Measurements from ENCODE around the gene SELENOT. TPM values are rescaled to one million over a fixed set of nuclear protein-coding genes. Genes with fewer than 3 reads are reported as not detected.

SELENOT gene
- total RNA-seq, 1 donor from 2014 or later: 70.3 TPM

DNA sequence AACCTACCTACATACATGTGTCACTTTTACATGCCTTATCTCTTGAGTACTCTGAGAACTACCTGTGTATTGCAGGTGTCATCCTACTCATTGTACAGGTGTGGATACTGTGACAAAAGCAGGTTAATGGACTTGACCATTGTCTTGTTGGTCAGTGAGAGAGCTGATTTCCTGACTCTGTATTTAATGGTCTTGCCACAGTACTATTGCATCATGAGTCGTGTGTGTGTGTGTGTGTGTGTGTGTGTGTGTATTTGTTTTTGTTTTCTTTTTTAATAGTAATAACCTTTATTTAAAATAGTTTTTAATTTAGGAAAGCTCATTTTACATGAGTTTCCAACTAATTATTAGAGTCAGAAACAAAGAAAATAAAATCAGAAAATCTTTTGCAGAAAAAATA is 7.7 kb downstream of the SELENOT start:
- peaks cover 82% of the 10 kb centered on the region for H3K4me1 ChIP-seq
- no peak for DNase-seq
- intact Hi-C loops (cut with micrococcal nuclease): no loop called here

DNA sequence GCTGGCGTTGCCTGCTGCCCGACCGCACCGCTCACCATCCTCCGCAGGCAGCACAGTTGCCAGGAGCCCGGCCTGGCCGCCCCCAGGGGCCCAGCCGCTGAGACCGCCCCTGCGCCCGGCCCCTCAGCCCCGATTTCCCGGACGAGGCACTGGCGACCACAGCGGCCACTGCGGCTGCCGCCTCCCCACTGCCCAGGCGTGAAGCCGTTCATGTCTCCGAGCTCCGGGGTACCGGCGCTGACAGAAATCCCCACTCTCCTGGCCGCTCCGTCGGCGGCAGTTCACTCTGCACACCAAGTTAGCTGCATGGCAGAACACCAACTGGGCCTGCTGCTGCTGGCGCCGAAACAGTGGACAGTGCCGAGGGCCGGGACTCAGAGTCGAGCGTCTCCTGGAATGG is 8.5 kb downstream of the SELENOT start:
- Histone ChIP-seq H3K27me3 (ENCODE audit: low read depth) (no peaks in the 10 kb centered on the region), H3K9me3 (replicated peaks) (no peaks in the 10 kb centered on the region), H3K4me1 (peaks cover 73% of the 10 kb centered on the region), H3K4me3 (no peak overlapping the region), H3K36me3 (peaks cover 11% of the 10 kb centered on the region), H3K27ac (replicated peaks) (no peak overlapping the region)
- TF ChIP-seq, protein P1, sequence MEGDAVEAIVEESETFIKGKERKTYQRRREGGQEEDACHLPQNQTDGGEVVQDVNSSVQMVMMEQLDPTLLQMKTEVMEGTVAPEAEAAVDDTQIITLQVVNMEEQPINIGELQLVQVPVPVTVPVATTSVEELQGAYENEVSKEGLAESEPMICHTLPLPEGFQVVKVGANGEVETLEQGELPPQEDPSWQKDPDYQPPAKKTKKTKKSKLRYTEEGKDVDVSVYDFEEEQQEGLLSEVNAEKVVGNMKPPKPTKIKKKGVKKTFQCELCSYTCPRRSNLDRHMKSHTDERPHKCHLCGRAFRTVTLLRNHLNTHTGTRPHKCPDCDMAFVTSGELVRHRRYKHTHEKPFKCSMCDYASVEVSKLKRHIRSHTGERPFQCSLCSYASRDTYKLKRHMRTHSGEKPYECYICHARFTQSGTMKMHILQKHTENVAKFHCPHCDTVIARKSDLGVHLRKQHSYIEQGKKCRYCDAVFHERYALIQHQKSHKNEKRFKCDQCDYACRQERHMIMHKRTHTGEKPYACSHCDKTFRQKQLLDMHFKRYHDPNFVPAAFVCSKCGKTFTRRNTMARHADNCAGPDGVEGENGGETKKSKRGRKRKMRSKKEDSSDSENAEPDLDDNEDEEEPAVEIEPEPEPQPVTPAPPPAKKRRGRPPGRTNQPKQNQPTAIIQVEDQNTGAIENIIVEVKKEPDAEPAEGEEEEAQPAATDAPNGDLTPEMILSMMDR (IDR thresholded peaks at IDR 0.05; ENCODE audit: borderline replicate concordance): no peak
- DNase-seq: no peak
- intact Hi-C loops (cut with micrococcal nuclease): no loop called here

More for the DNA sequence above, 7.7 kb downstream of the SELENOT start:
- TF ChIP-seq, protein P1 (IDR thresholded peaks at IDR 0.05; ENCODE audit: borderline replicate concordance): no peak
- H3K36me3 ChIP-seq: peaks cover 18% of the 10 kb centered on the region
- H3K27ac ChIP-seq (replicated peaks): no peak overlapping the region
- H3K4me3 ChIP-seq: no peak overlapping the region
- H3K9me3 ChIP-seq (replicated peaks): no peaks in the 10 kb centered on the region
- no peaks in the 10 kb centered on the region for H3K27me3 ChIP-seq (ENCODE audit: low read depth)

DNA sequence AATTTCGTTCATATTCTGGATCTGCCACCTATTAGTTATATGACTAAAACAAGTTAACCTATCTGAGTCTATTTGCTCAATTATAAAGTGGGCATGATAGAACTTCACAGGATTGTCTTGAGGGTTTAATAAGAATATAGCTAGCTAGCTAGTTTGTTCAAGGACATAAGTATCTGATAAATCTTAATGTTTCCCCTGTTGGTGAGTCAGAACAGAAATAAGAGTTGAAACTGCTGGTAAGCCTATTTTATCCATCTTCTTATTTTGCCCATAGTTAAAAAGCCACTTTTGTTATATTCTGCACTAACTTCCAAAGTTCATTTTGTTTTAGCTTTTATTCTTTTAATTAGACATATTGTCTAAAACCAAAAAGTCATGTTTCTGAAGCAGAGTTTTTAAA is 9.4 kb downstream of the SELENOT start:
- Histone ChIP-seq H3K27ac (replicated peaks) (no peak overlapping the region), H3K36me3 (peaks cover 11% of the 10 kb centered on the region), H3K4me3 (no peak overlapping the region), H3K4me1 (peaks cover 65% of the 10 kb centered on the region), H3K27me3 (ENCODE audit: low read depth) (no peaks in the 10 kb centered on the region), H3K9me3 (replicated peaks) (no peaks in the 10 kb centered on the region)
- no peak for DNase-seq
- intact Hi-C loops (cut with micrococcal nuclease): no loop called here
- TF ChIP-seq, protein P1 (IDR thresholded peaks at IDR 0.05; ENCODE audit: borderline replicate concordance): no peak

GRCh38 chr3:150613034-150613433 is 9.9 kb downstream of the SELENOT start:
- DNase-seq: no peak
- H3K4me3 ChIP-seq: no peak overlapping the region
- no peaks in the 10 kb centered on the region for H3K9me3 ChIP-seq (replicated peaks)
- TF ChIP-seq, protein P1 (IDR thresholded peaks at IDR 0.05; ENCODE audit: borderline replicate concordance): no peak
- no peak overlapping the region for H3K27ac ChIP-seq (replicated peaks)
- H3K4me1 ChIP-seq: peaks cover 60% of the 10 kb centered on the region
- H3K36me3 ChIP-seq: peaks cover 11% of the 10 kb centered on the region
- no peaks in the 10 kb centered on the region for H3K27me3 ChIP-seq (ENCODE audit: low read depth)
- intact Hi-C loops (cut with micrococcal nuclease): no loop called here

GRCh38 chr3:150613709-150614480 is 10.8 kb downstream of the SELENOT start:
- H3K4me3 ChIP-seq: no peak overlapping the region
- H3K27me3 ChIP-seq (ENCODE audit: low read depth): no peaks in the 10 kb centered on the region
- TF ChIP-seq, protein P1 (IDR thresholded peaks at IDR 0.05; ENCODE audit: borderline replicate concordance): no peak
- H3K36me3 ChIP-seq: peaks cover 11% of the 10 kb centered on the region
- peaks cover 51% of the 10 kb centered on the region for H3K4me1 ChIP-seq
- H3K9me3 ChIP-seq (replicated peaks): no peaks in the 10 kb centered on the region
- no peak overlapping the region for H3K27ac ChIP-seq (replicated peaks)
- intact Hi-C loops (cut with micrococcal nuclease): no loop called here
- DNase-seq: no peak
